Measurements from ENCODE around the gene SHROOM2. TPM values are rescaled to one million over a fixed set of nuclear protein-coding genes. Genes with fewer than 3 reads are reported as not detected.

The SHROOM2 gene
- total RNA-seq, 2 donors from 2014 or later, result 3.9 to 7.8 TPM

DNA sequence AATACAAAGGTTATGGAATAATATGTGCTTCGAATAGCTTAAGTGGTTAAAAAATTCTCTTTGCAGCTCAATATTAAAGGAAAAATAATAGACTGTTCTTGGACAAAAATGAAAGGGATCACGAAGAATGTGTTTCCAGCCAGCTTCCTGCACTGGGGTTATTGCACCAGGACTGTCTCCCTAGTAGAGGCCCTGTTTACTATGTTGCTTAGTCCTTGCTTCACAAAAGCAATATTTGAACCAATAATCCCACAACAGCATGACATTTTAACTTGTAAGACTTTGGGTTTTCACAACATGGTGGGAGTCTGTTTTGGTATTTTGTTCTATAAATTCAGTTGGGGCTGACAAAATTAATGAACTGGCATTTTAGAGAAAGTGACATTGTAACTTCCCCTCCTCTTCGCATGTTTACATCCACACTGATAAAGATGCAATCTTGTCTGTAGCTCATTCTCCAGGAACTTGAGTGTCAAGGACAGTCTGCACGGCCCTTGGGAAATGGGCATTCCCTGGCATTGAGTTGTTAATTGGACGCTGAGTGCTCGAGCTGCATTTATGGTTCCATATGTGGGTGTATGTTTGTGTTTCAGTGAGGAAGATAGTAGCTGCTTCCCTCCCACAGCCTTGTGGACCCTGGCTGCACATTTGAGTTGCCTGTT lies 39.0 kb downstream of the SHROOM2 start:
- no peaks in the 10 kb centered on the region for H3K36me3 ChIP-seq
- H3K9ac ChIP-seq (ENCODE audit: low read depth in 2 of 2, low read length in 2 of 2), result no peak overlapping the region

DNA sequence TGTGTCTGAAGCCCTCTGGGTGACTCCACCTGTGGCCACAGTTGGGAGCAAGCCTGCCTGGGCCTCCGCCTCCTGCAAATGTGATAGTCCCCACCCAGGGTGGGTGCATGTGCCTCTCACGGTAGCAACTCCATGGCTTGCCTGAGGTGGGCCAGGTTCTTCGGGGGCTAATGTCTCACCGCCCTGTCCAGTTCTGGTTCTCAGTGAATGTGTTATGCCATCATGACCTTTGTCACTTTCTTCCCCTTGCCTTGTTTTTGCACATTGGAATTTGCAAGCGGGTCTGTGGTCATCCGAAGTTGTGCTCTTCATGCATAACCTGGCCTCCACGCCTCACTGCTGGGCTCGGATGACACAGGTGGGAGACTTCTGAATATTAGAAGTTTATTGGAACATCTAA lies 39.7 kb downstream of the SHROOM2 start:
- TF ChIP-seq, protein P1, sequence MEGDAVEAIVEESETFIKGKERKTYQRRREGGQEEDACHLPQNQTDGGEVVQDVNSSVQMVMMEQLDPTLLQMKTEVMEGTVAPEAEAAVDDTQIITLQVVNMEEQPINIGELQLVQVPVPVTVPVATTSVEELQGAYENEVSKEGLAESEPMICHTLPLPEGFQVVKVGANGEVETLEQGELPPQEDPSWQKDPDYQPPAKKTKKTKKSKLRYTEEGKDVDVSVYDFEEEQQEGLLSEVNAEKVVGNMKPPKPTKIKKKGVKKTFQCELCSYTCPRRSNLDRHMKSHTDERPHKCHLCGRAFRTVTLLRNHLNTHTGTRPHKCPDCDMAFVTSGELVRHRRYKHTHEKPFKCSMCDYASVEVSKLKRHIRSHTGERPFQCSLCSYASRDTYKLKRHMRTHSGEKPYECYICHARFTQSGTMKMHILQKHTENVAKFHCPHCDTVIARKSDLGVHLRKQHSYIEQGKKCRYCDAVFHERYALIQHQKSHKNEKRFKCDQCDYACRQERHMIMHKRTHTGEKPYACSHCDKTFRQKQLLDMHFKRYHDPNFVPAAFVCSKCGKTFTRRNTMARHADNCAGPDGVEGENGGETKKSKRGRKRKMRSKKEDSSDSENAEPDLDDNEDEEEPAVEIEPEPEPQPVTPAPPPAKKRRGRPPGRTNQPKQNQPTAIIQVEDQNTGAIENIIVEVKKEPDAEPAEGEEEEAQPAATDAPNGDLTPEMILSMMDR (IDR thresholded peaks at IDR 0.05), result no peak
- Histone ChIP-seq H3K27me3 (no peaks in the 10 kb centered on the region), H3K9me3 (no peaks in the 10 kb centered on the region), H3K4me3 (no peak overlapping the region), H3K4me1 (no peaks in the 10 kb centered on the region), H3K27ac (no peak overlapping the region), H3K36me3 (no peaks in the 10 kb centered on the region), H3K9ac (ENCODE audit: low read depth in 2 of 2, low read length in 2 of 2) (no peak overlapping the region)
- intact Hi-C loops (cut with DNase I), result no loop called here
- no peak for DNase-seq

More for the DNA sequence above, 39.0 kb downstream of the SHROOM2 start:
- no peak for DNase-seq
- Histone ChIP-seq H3K4me3 (no peak overlapping the region), H3K27me3 (no peaks in the 10 kb centered on the region), H3K4me1 (no peaks in the 10 kb centered on the region), H3K27ac (no peak overlapping the region), H3K9me3 (no peaks in the 10 kb centered on the region)
- TF ChIP-seq, protein P1 (IDR thresholded peaks at IDR 0.05), result no peak
- intact Hi-C loops (cut with DNase I), result no loop called here

DNA sequence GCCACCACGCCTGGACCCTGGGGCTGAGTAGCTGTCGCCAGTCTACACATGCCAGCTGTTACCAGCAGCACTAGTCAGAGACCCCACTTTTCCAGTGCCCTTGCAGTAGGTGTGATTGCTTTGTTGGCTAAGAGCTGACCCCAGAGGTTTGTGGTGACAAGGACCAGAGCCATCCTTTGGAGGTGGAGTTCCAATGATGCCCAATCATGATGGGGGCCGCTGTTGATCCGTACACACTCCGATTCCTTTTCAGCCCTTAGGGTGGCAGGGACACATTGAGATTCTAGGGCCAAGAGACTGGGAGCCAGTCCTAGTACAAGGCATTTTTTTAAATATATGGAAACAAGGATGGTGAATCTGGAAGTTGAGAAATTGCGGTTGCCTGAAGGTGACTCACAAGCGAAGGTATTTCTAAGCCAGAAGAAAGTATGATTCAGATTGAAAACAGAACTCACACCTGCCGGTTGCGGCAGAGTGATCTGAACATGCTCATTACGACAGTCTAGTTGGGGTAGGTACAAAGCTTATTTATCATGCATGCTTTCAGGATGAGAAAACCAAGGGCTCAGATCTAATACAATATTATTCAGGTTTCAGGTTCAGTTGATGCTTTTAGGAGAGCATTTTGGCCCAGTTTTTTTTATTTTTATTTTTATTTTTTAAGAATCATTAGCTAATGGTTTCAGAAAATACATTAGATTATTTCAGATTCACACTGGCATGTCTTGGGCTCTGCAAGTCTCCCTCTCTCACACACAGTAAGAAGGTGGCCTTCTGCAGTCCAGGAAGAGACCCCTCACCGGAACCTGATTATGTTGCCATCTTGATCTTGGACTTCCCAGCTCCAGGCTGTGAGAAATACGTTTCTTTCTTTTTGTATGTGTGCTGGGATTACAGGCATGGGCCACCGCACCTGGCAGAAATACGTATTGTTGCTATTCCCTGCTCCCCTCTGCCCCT lies 43.4 kb downstream of the SHROOM2 start:
- no peak for DNase-seq
- Histone ChIP-seq H3K4me3 (no peak overlapping the region), H3K36me3 (no peaks in the 10 kb centered on the region), H3K9me3 (no peaks in the 10 kb centered on the region), H3K27me3 (no peaks in the 10 kb centered on the region), H3K4me1 (no peaks in the 10 kb centered on the region), H3K27ac (no peak overlapping the region), H3K9ac (ENCODE audit: low read depth in 2 of 2, low read length in 2 of 2) (no peak overlapping the region)
- TF ChIP-seq, protein P1 (IDR thresholded peaks at IDR 0.05), result no peak
- intact Hi-C loops (cut with DNase I), result no loop called here

DNA sequence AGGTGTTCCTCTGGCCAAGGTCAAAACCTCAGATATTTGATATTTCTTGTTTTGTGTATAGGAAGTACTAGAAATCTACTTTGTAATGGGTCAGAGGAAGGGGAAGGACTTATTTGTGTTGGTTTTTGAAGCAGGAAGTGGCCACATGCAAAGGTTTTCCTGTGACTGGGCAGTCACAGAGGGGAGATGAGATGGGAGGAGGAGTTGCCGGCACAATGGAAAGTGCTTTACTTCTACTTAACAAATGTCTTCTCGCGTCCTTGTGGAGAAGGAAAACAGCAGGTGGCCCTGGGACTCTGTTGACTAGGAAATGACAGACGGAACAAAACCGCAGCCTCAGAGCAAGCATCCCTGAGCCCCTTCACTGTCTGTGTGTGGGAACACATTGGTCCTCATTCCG lies 46.6 kb downstream of the SHROOM2 start:
- no peak overlapping the region for H3K27ac ChIP-seq
- no peak overlapping the region for H3K4me3 ChIP-seq
- no peaks in the 10 kb centered on the region for H3K36me3 ChIP-seq
- H3K9ac ChIP-seq (ENCODE audit: low read depth in 2 of 2, low read length in 2 of 2), result no peak overlapping the region
- no peaks in the 10 kb centered on the region for H3K27me3 ChIP-seq
- no peaks in the 10 kb centered on the region for H3K4me1 ChIP-seq
- DNase-seq, result no peak
- TF ChIP-seq, protein P1 (IDR thresholded peaks at IDR 0.05), result no peak
- H3K9me3 ChIP-seq, result no peaks in the 10 kb centered on the region
- intact Hi-C loops (cut with DNase I), result no loop called here

- Histone ChIP-seq H3K9me3 (no peaks in the 10 kb centered on the region), H3K9ac (ENCODE audit: low read depth in 2 of 2, low read length in 2 of 2) (no peak overlapping the region), H3K27me3 (no peaks in the 10 kb centered on the region), H3K4me3 (no peak overlapping the region), H3K27ac (no peak overlapping the region), H3K4me1 (no peaks in the 10 kb centered on the region), H3K36me3 (no peaks in the 10 kb centered on the region)
- TF ChIP-seq, protein P1 (IDR thresholded peaks at IDR 0.05), result no peak
- intact Hi-C loops (cut with DNase I), result no loop called here
- no peak for DNase-seq
These were observed 49.5 kb downstream of the SHROOM2 start for GRCh38 chrX:9835585-9836210.

Data from colonic mucosa (tissue), 4 donors.